Measurements from ENCODE around the gene MGA.
"Not testable (repeated sequence)": the region's sequence is repeated elsewhere in the genome, so short reads cannot be mapped to it uniquely, and the experiment has no call there.

MGA gene

DNA sequence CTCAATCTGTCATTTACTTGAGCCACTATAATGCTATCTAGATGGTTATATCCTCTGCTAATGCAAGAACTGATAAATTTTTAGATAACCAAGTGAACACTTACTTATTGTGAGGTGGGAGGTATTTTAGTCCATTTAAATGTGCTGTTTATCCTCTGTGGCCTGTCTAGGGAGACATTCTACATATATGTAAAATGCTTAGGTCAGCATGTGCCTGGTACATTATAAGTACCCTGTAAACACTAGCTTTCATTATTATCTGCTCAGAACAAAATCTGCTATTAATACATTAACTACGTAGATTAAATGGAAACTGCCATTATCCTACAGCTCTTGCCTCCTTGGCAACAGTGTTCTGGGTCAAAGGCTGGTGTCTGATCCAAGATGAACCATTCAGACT lies 72.3 kb downstream of the MGA start:
- DNase-seq (ENCODE audit: low spot score): no peak
- Histone ChIP-seq H3K36me3 (ENCODE audit: low read depth) (peaks cover 100% of the 10 kb centered on the region), H3K9me3 (ENCODE audit: severe bottlenecking) (no peaks in the 10 kb centered on the region), H3K27me3 (ENCODE audit: insufficient read depth, poor library complexity, severe bottlenecking) (no peaks in the 10 kb centered on the region), H3K4me1 (ENCODE audit: insufficient read depth, poor library complexity, severe bottlenecking) (no peaks in the 10 kb centered on the region), H3K4me3 (ENCODE audit: severe bottlenecking) (no peak overlapping the region), H3K27ac (ENCODE audit: poor library complexity, severe bottlenecking) (no peak overlapping the region)
- TF ChIP-seq, protein P1, sequence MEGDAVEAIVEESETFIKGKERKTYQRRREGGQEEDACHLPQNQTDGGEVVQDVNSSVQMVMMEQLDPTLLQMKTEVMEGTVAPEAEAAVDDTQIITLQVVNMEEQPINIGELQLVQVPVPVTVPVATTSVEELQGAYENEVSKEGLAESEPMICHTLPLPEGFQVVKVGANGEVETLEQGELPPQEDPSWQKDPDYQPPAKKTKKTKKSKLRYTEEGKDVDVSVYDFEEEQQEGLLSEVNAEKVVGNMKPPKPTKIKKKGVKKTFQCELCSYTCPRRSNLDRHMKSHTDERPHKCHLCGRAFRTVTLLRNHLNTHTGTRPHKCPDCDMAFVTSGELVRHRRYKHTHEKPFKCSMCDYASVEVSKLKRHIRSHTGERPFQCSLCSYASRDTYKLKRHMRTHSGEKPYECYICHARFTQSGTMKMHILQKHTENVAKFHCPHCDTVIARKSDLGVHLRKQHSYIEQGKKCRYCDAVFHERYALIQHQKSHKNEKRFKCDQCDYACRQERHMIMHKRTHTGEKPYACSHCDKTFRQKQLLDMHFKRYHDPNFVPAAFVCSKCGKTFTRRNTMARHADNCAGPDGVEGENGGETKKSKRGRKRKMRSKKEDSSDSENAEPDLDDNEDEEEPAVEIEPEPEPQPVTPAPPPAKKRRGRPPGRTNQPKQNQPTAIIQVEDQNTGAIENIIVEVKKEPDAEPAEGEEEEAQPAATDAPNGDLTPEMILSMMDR (IDR thresholded peaks at IDR 0.05; ENCODE audit: poor library complexity, severe bottlenecking): no peak
- ATAC-seq (ENCODE audit: low read depth): no peak

DNA sequence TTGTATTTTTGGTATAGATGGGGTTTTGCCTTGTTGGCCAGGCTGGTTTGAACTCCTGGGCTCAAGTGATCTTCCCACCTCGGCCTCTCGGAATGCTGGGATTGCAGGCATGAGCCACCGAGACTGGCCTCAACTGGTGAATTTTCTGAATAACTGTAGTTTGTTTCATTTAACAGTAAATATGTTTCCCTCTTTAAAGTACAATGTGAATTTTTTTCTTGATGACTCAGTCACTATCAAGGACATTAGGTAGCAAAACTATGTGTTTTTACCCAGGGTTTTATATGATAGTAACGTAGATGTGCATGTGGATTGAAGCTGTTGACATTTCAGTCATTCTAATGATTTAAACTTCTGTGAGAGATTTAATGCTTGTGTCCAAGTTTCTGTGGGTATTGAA lies 73.9 kb downstream of the MGA start:
- no peak overlapping the region for H3K27ac ChIP-seq (ENCODE audit: poor library complexity, severe bottlenecking)
- DNase-seq (ENCODE audit: low spot score) (no peak), ATAC-seq (ENCODE audit: low read depth) (no peak)
- no peaks in the 10 kb centered on the region for H3K4me1 ChIP-seq (ENCODE audit: insufficient read depth, poor library complexity, severe bottlenecking)
- no peaks in the 10 kb centered on the region for H3K27me3 ChIP-seq (ENCODE audit: insufficient read depth, poor library complexity, severe bottlenecking)
- H3K4me3 ChIP-seq (ENCODE audit: severe bottlenecking): no peak overlapping the region
- TF ChIP-seq, protein P1 (IDR thresholded peaks at IDR 0.05; ENCODE audit: poor library complexity, severe bottlenecking): no peak
- peaks cover 98% of the 10 kb centered on the region for H3K36me3 ChIP-seq (ENCODE audit: low read depth)
- H3K9me3 ChIP-seq (ENCODE audit: severe bottlenecking): no peaks in the 10 kb centered on the region

DNA sequence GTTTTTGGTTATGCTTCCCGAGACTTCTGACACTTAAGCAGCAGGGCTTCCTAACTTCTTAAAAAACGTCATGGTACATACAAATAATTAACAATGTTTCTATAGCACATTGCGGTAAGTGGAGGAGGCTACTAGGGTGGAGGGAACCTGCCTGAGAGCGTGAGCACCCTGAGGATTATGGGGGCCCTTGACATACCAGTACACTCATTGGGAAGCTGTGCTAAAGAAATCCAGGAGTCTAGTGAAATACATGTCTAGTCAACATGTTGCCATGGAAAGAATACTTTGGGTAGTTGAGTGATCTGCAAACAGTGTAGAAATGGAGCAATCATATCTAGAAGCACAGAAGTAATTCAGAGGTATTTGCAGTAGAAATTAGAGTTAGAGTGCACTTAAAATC lies 74.8 kb downstream of the MGA start:
- H3K4me1 ChIP-seq (ENCODE audit: insufficient read depth, poor library complexity, severe bottlenecking): no peaks in the 10 kb centered on the region
- H3K27ac ChIP-seq (ENCODE audit: poor library complexity, severe bottlenecking): no peak overlapping the region
- no peaks in the 10 kb centered on the region for H3K9me3 ChIP-seq (ENCODE audit: severe bottlenecking)
- H3K27me3 ChIP-seq (ENCODE audit: insufficient read depth, poor library complexity, severe bottlenecking): no peaks in the 10 kb centered on the region
- H3K36me3 ChIP-seq (ENCODE audit: low read depth): peaks cover 98% of the 10 kb centered on the region
- DNase-seq (ENCODE audit: low spot score): no peak
- TF ChIP-seq, protein P1 (IDR thresholded peaks at IDR 0.05; ENCODE audit: poor library complexity, severe bottlenecking): no peak
- no peak for ATAC-seq (ENCODE audit: low read depth)
- H3K4me3 ChIP-seq (ENCODE audit: severe bottlenecking): no peak overlapping the region

DNA sequence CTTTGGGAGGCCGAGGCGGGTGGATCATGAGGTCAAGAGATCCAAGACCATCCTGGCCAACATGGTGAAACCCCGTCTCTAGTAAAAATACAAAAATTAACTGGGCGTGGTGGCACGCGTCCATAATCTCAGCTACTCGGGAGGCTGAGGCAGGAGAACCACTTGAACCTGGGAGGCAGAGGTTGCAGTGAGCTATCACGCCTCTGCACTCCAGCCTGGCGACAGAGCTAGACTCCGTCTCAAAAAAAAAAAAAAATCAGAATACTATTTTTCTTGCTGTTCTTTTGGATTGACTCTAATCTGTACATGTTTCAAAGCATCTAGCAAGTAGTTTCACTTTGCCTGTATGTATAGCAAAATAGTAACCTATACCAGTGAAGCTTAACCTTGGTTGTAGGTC lies 75.3 kb downstream of the MGA start:
- not testable (repeated sequence) for H3K4me1 ChIP-seq (ENCODE audit: insufficient read depth, poor library complexity, severe bottlenecking); H3K9me3 ChIP-seq (ENCODE audit: severe bottlenecking); ATAC-seq (ENCODE audit: low read depth); H3K4me3 ChIP-seq (ENCODE audit: severe bottlenecking); DNase-seq (ENCODE audit: low spot score); H3K27ac ChIP-seq (ENCODE audit: poor library complexity, severe bottlenecking); H3K27me3 ChIP-seq (ENCODE audit: insufficient read depth, poor library complexity, severe bottlenecking)
- peaks cover 98% of the 10 kb centered on the region for H3K36me3 ChIP-seq (ENCODE audit: low read depth)

DNA sequence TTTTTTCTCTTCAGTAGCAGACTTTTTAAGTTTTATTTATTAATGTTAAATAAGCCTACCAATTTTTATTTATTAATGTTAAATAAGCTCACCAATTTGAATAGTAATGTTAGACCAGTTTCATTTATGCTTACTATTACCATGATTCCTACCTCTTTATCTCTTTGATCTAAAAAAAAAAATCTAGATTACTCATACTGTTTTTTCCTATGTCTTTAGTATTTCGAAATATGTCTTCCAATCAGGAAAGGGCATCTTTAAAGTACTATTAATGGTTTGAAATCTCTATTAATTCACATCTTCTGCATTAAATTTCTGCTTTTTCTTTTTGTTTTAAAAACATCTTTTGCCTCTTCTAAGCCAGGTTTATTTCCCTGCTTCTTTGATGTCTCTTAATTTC lies 86.6 kb downstream of the MGA start:
- peak; percentile 35; the same call in 1 of the 3 replicates for ATAC-seq (ENCODE audit: low read depth)
- H3K4me1 ChIP-seq (ENCODE audit: insufficient read depth, poor library complexity, severe bottlenecking): no peaks in the 10 kb centered on the region
- peaks cover 89% of the 10 kb centered on the region for H3K36me3 ChIP-seq (ENCODE audit: low read depth)
- H3K27ac ChIP-seq (ENCODE audit: poor library complexity, severe bottlenecking): no peak overlapping the region
- H3K4me3 ChIP-seq (ENCODE audit: severe bottlenecking): no peak overlapping the region
- no peaks in the 10 kb centered on the region for H3K27me3 ChIP-seq (ENCODE audit: insufficient read depth, poor library complexity, severe bottlenecking)
- TF ChIP-seq, protein P1 (IDR thresholded peaks at IDR 0.05; ENCODE audit: poor library complexity, severe bottlenecking): no peak
- no peaks in the 10 kb centered on the region for H3K9me3 ChIP-seq (ENCODE audit: severe bottlenecking)
- no peak for DNase-seq (ENCODE audit: low spot score)

All from RWPE2 (cell line).